GM12801 (cell line): ENCODE data around the gene TMC6.

Source experiments
- TF ChIP-seq, protein P1 (sequence below): IDR thresholded peaks from one replicate; pipeline ENCODE4 v1.5.1; 2011; ENCODE audit warnings: control low read depth; ENCODE audit not compliant: insufficient read length; ENCODE audit errors: extremely low read depth

The TMC6 gene

DNA sequence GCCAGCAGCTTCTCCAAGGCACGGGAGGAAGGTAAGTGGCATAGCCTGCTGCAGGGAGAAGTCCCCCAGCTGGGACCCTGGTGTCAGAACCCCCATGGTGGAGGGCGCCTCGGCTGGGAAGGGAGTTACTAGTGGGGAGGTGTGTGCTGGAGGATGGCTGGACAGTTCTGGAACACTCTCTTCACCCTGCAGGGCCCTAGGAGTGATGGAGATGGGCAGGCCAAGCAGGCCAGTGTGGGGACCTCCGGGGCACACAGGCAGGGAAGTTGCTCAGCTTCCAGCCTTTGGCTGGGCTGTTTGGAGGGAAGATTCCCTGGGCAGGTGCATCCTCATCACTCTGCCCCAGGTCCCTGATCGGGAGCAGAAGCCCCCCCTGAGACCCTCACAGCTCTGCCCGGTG is 18.3 kb upstream of the TMC6 start:
- TF ChIP-seq, protein P1, sequence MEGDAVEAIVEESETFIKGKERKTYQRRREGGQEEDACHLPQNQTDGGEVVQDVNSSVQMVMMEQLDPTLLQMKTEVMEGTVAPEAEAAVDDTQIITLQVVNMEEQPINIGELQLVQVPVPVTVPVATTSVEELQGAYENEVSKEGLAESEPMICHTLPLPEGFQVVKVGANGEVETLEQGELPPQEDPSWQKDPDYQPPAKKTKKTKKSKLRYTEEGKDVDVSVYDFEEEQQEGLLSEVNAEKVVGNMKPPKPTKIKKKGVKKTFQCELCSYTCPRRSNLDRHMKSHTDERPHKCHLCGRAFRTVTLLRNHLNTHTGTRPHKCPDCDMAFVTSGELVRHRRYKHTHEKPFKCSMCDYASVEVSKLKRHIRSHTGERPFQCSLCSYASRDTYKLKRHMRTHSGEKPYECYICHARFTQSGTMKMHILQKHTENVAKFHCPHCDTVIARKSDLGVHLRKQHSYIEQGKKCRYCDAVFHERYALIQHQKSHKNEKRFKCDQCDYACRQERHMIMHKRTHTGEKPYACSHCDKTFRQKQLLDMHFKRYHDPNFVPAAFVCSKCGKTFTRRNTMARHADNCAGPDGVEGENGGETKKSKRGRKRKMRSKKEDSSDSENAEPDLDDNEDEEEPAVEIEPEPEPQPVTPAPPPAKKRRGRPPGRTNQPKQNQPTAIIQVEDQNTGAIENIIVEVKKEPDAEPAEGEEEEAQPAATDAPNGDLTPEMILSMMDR, result no peak

DNA sequence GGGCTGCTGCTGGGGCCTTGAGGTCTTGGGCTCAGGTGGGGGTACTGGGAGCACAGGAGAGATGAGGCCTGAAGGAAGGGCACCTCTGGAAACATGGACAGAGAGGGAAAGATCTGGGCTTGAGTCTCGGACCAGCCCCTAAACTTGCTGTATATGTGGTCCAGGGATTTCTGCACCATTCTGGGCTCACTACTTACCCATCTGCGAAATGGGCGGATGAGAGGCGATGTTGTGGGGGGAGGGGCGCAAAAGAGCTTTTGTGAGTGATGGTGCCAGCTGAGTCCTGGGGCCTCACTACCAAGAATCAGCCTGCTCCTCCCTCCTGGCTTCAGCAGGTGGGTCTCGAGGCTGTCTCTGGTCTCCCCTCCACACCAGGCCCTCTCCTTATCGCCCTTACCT is 17.9 kb upstream of the TMC6 start:
- TF ChIP-seq, protein P1, result no peak

DNA sequence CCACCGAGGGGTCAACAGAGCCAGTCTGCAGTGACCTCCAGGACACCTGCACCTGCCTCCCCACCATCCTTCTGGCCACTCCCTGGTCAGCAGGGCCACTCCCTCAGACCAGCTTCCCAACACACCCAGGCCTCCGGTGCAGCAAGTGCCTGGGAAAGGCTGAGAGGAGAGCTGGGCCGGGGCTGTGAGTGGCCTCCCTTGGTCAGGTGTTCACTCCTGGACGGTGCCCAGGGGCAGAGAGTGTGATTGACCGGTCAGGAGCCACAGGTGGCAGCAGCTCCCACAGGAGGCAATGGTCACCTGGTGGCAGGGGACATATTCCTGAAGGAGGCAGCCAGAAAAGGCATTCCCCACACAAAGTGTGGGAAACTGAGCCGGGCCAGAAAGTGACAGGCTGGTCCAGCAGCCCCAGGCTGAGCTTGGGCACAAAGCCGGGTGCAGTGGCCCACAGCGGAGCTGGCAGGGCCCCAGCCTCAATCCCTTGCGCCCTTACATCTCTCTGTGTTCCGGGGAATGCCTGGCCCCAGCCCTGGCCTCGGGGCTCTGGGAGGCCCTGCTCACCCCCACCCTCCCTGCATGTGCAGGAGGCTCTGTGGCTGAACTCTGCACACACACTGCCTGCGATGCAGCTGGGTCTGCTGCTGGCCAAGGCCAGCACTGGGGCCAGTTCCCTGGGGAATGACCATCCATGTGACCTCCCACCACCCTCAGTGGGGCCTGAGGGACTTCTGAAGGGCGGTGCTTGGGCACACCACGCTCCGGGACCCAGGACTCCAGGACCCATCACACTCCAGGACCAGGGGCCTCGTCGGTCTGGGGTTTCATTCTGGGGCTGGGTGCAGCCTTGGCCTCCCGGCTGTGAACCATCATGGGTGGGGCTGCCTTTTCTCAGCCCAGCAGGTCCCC is 16.4 kb upstream of the TMC6 start:
- TF ChIP-seq, protein P1, result no peak

DNA sequence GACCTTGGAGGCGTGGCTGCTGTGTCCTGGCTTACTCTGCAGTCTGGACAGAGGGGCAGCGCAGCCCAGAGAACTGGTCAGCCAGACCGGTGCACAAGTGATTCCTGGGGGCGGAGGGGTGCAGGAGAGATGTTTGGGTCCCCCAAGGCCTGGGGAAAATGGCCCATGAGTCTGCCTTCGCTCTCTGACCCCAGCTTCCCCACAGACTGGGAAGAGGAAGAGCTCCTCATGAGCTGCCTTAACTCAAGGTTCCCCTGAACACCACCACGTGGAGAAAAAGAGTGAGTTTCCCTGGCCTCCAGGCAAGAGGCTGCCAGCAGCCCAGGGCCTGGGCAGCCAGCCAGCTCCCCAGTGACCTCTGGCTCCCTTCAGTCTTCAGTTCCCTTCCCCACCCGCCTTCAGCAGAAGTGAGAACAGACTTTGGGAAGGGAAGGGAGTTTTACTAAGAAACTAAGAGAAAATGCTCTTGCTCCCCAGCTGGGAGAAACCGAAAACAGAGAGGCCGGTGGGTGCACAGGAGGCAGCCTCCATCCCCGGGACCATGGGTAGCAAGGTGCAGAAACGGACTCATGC is 15.7 kb upstream of the TMC6 start:
- TF ChIP-seq, protein P1, result no peak

DNA sequence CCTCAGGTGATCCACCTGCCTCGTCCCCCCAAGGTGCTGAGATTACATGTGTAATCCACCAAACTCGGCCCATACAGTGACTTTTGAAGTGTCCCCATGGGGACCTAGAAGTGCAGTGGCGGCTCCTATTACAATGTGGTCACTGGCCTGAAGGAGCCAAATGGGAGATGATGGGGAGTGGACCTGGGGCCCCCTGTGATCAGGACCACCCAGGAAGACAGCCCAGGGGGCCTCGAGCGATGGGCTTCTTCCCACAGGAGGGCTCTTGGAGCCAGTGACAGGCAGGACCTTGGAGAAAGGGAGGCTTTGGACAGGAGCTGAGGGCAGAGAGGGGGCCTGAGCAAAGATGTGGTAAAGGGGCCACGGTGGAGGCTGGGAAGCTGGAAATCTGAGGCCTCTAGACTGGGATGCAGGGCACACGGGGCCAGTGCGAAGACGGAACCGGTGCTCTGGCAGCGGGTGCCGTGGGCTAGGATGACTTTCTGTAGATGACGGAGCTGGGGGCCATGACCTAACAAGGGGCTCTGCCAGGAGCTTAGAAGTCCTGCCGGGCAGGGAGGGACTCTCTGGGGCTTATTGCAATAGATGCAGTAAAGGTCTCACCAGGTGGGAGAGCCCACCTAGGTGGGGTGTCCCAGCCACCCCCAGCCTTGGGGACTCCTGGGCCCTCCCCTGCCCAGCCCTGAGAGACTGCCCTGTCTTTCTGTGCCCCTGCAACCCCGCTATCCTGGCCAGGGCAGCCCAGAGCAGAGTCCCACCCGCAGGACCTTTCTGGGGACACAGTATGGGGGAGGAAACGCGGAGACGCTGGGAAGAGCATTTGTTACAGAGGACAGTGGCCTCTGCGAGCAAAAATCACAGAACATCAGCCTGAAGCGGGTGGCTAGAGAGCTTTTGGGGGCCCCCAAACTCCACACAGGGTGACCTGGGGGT is 14.9 kb upstream of the TMC6 start:
- TF ChIP-seq, protein P1, result no peak

DNA sequence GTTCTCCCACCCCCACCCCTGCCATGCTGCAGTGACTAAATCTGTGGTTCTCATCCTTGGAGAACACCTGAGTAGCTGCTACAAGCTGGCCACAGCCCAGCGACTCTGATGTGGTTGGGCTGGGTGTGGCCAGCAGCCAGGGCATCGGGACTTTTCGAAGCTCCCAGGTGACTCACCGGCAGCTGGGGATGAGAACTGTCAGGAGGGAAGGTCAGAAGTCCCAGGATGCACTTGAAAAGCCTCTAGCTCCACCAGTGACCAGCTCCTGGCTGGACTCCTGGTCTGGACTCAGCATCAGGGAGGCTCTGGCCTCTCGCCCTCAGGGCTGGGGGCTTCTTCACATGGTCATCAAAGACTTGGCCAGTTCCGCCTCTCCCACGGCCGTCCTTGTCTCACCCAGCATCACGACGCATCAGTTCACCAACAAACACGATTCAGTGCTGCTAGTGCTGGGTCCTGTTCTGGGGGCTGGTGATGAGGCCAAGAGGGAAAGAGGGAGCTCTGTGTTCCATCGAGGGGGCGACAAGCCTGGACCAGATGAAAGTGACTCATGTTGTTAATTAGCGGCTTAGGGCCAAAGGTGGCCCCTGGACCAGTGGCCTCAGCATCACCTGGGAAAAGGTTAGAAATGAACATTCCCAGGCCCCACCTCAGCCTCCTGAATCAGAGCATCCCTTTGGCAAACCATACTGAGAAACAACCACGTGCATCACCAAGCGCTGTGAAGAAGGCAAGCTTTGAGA is 13.7 kb upstream of the TMC6 start:
- TF ChIP-seq, protein P1, result no peak
